Testis (tissue), 3 donors: Measurements from ENCODE around the gene AGAP2. TPM values are rescaled to one million over a fixed set of nuclear protein-coding genes. Genes with fewer than 3 reads are reported as not detected.
A peak's percentile ranks its signal among the peaks of the same experiment; 100 is the strongest.

Source experiments
- DNase-seq: peaks from one replicate; pipeline ENCODE4 v3.0.0-alpha.2; 2019
- H3K27ac ChIP-seq, 2 donors: fragments of 200-600 bp; sonication (generic); one replicate each; pipeline ENCODE4 v1.5.1; 2019
- H3K27me3 ChIP-seq: fragments of 200-600 bp; sonication (generic); one replicate; pipeline ENCODE4 v1.5.1; 2019
- H3K36me3 ChIP-seq: fragments of 200-600 bp; sonication (generic); one replicate; pipeline ENCODE4 v1.5.1; 2017; ENCODE audit warnings: low read depth; ENCODE audit errors: missing control alignments
- H3K4me1 ChIP-seq: fragments of 200-600 bp; sonication (generic); one replicate; pipeline ENCODE4 v1.5.1; 2019
- H3K4me3 ChIP-seq, 2 donors: fragments of 200-600 bp; sonication (generic); one replicate each; pipeline ENCODE4 v1.5.1; 2017 to 2019
- H3K9me3 ChIP-seq: fragments of 200-600 bp; sonication (generic); one replicate; pipeline ENCODE4 v1.5.1; 2017
- POLR2A ChIP-seq: fragments of 450-650 bp; IDR thresholded peaks from one replicate; pipeline ENCODE4 v1.6.1; 2017; ENCODE audit warnings: antibody characterized with exemption, mild to moderate bottlenecking, moderate library complexity
- WGBS, 2 donors: methylation state at CpG; one replicate each; pipeline ENCODE4 v1.1.5; 2018; 5-methylcytosine and 5-hydroxymethylcytosine counted together
- intact Hi-C: fragments of 100-400 bp; cut with DNase I; formaldehyde crosslinking; loops from one replicate; pipeline ENCODE4 v1.15.1; 2023; ENCODE audit warnings: low total_unique reads
- microRNA-seq, 2 donors: library from miRNA; unstranded; fragments of <30 nt; microRNA quantifications; one replicate each; pipeline ENCODE4, GENCODE V29; 2016; ENCODE audit warnings: borderline number of aligned reads in 2 of 2, borderline replicate concordance in 1 of 2
- polyA plus RNA-seq: library from polyadenylated mRNA; stranded (reverse); fragments of 350-450 nt; fragmentation: Illumina TruSeq; extraction: RNeasy Lipid Tissue Mini Kit (QIAGEN cat#74804); gene quantifications from one replicate; pipeline ENCODE4 v1.2.3, GENCODE V29; 2014; ENCODE audit warnings: low read depth, low replicate concordance; ENCODE audit not compliant: insufficient read depth
- total RNA-seq, 2 donors: library from RNA; depleted of rRNA; stranded (reverse); fragments of >200 nt; gene quantifications; one replicate each; pipeline ENCODE4 v1.2.3, GENCODE V29; 2016
- TF ChIP-seq, protein P1 (sequence below), 3 experiments: fragments of 450-650 bp in 2 of 3; fragments of 200-600 bp in 1 of 3; sonication (generic) in 1 of 3; IDR thresholded peaks; one replicate each; pipeline ENCODE4 v1.5.1; 2016 to 2019; ENCODE audit warnings: antibody characterized with exemption in 3 of 3, mild to moderate bottlenecking in 2 of 3, moderate library complexity in 1 of 3

AGAP2 gene
- total and polyA plus RNA-seq, 3 donors from 2014 or later: 1.9 to 3.2 (median 2.7) TPM

DNA sequence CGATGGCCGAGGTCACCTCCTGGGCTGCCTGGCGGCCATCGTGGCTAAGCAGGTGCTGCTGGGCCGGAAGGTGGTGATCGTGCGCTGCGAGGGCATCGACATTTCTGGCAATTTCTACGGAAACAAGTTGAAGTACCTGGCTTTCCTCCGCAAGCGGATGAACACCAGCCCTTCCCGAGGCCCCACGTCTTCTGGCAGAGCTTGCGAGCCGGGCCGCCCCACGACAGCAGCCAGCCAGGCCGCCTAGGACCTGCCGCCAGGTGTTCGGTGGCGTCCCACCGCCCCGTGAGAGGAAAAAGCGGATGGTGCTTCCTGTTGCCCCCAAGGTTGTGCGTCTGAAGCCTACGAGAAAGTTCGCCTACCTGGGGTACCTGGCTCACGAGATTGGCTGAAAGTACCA is 63.9 kb downstream of the AGAP2 start:
- 69 to 78% methylated on average over 16 to 28 of the region's 29 CpGs for WGBS, 2 donors
- no peaks in the 10 kb centered on the region for H3K36me3 ChIP-seq
- intact Hi-C loops: no loop called here
- no peaks in the 10 kb centered on the region for H3K27me3 ChIP-seq
- TF ChIP-seq, protein P1, sequence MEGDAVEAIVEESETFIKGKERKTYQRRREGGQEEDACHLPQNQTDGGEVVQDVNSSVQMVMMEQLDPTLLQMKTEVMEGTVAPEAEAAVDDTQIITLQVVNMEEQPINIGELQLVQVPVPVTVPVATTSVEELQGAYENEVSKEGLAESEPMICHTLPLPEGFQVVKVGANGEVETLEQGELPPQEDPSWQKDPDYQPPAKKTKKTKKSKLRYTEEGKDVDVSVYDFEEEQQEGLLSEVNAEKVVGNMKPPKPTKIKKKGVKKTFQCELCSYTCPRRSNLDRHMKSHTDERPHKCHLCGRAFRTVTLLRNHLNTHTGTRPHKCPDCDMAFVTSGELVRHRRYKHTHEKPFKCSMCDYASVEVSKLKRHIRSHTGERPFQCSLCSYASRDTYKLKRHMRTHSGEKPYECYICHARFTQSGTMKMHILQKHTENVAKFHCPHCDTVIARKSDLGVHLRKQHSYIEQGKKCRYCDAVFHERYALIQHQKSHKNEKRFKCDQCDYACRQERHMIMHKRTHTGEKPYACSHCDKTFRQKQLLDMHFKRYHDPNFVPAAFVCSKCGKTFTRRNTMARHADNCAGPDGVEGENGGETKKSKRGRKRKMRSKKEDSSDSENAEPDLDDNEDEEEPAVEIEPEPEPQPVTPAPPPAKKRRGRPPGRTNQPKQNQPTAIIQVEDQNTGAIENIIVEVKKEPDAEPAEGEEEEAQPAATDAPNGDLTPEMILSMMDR (IDR thresholded peaks at IDR 0.05): no peak
- no peak for TF ChIP-seq POLR2A
- no peak overlapping the region for H3K27ac ChIP-seq
- no peaks in the 10 kb centered on the region for H3K9me3 ChIP-seq
- no peak for DNase-seq
- H3K4me1 ChIP-seq: no peaks in the 10 kb centered on the region
- H3K4me3 ChIP-seq: peak overlapping the region in 1 of 2 donors; percentile 38

Small RNA genes within 50 kb of the gene (microRNA-seq; reads per million reads assigned to microRNA genes)
- 0 reads per million in 2 donors for gene MIR6759

Other genes starting within 250 kb of the AGAP2 start
- 10 to 100 TPM; 44.2 to 45.6 TPM for gene DDIT3, start 218.2 kb downstream of the AGAP2 start, total RNA-seq
- gene DDIT3, start 218.2 kb downstream of the AGAP2 start, polyA plus RNA-seq: 63.9 TPM
- gene MBD6, start 215.9 kb downstream of the AGAP2 start, total RNA-seq: 100 to 1,000 TPM in 1 of 2 donors, 10 to 100 TPM in 1; 84.7 to 130 TPM
- gene MBD6, start 215.9 kb downstream of the AGAP2 start, polyA plus RNA-seq: 86.6 TPM
- 100 to 1,000 TPM; 109 to 122 TPM for gene DCTN2, start 191.6 kb downstream of the AGAP2 start, total RNA-seq
- 196 TPM for gene DCTN2, start 191.6 kb downstream of the AGAP2 start, polyA plus RNA-seq
- gene KIF5A, start 188.7 kb downstream of the AGAP2 start, total RNA-seq: 1 to 10 TPM; 6.8 to 9.1 TPM
- 8.4 TPM for gene KIF5A, start 188.7 kb downstream of the AGAP2 start, polyA plus RNA-seq
- gene PIP4K2C, start 147.6 kb downstream of the AGAP2 start, total RNA-seq: 10 to 100 TPM; 47.6 to 54.6 TPM
- gene PIP4K2C, start 147.6 kb downstream of the AGAP2 start, polyA plus RNA-seq: 78.0 TPM
- 10 to 100 TPM; 45.0 to 60.4 TPM for gene DTX3, start 133.9 kb downstream of the AGAP2 start, total RNA-seq
- 37.9 TPM for gene DTX3, start 133.9 kb downstream of the AGAP2 start, polyA plus RNA-seq
- 10 to 100 TPM; 18.0 to 26.5 TPM for gene ARHGEF25, start 127.3 kb downstream of the AGAP2 start, total RNA-seq
- 18.7 TPM for gene ARHGEF25, start 127.3 kb downstream of the AGAP2 start, polyA plus RNA-seq
- 1 to 10 TPM; 2.3 to 3.2 TPM for gene B4GALNT1, start 105.5 kb downstream of the AGAP2 start, total RNA-seq
- 1.8 TPM for gene B4GALNT1, start 105.5 kb downstream of the AGAP2 start, polyA plus RNA-seq
- 100 to 1,000 TPM in 1 of 2 donors, 10 to 100 TPM in 1; 88.1 to 158 TPM for gene OS9, start 44.6 kb downstream of the AGAP2 start, total RNA-seq
- gene OS9, start 44.6 kb downstream of the AGAP2 start, polyA plus RNA-seq: 121 TPM
- gene TSPAN31, start 6.3 kb upstream of the AGAP2 start, total RNA-seq: 10 to 100 TPM; 25.4 to 33.0 TPM
- 30.8 TPM for gene TSPAN31, start 6.3 kb upstream of the AGAP2 start, polyA plus RNA-seq
- gene CDK4, start 13.6 kb upstream of the AGAP2 start, total RNA-seq: 10 to 100 TPM; 47.0 to 73.5 TPM
- 64.4 TPM for gene CDK4, start 13.6 kb upstream of the AGAP2 start, polyA plus RNA-seq
- 10 to 100 TPM in 1 of 2 donors, 1 to 10 TPM in 1; 9.2 to 15.1 TPM for gene MARCHF9, start 16.4 kb upstream of the AGAP2 start, total RNA-seq
- gene MARCHF9, start 16.4 kb upstream of the AGAP2 start, polyA plus RNA-seq: 8.4 TPM
- 10 to 100 TPM in 1 of 2 donors, 1 to 10 TPM in 1; 3.9 to 30.2 TPM for gene CYP27B1, start 28.3 kb upstream of the AGAP2 start, total RNA-seq
- 2.2 TPM for gene CYP27B1, start 28.3 kb upstream of the AGAP2 start, polyA plus RNA-seq
- 10 to 100 TPM; 16.7 to 22.8 TPM for gene METTL1, start 33.4 kb upstream of the AGAP2 start, total RNA-seq
- gene METTL1, start 33.4 kb upstream of the AGAP2 start, polyA plus RNA-seq: 28.8 TPM
- gene EEF1AKMT3, start 33.9 kb upstream of the AGAP2 start, total RNA-seq: 1 to 10 TPM; 8.4 to 8.7 TPM
- gene EEF1AKMT3, start 33.9 kb upstream of the AGAP2 start, polyA plus RNA-seq: 5.5 TPM
- 10 to 100 TPM; 26.9 to 30.0 TPM for gene TSFM, start 44.0 kb upstream of the AGAP2 start, total RNA-seq
- 51.2 TPM for gene TSFM, start 44.0 kb upstream of the AGAP2 start, polyA plus RNA-seq
- gene AVIL, start 80.0 kb upstream of the AGAP2 start, total RNA-seq: 1 to 10 TPM; 3.1 to 4.4 TPM
- 6.0 TPM for gene AVIL, start 80.0 kb upstream of the AGAP2 start, polyA plus RNA-seq
- 100 to 1,000 TPM; 103 to 140 TPM for gene CTDSP2, start 108.0 kb upstream of the AGAP2 start, total RNA-seq
- gene CTDSP2, start 108.0 kb upstream of the AGAP2 start, polyA plus RNA-seq: 123 TPM
- gene ATP23, start 202.8 kb upstream of the AGAP2 start, total RNA-seq: 10 to 100 TPM; 53.1 to 76.6 TPM
- 102 TPM for gene ATP23, start 202.8 kb upstream of the AGAP2 start, polyA plus RNA-seq